Fibroblast of the aortic adventitia (primary cell): ENCODE results near the gene RHBDL2. TPM values are rescaled to one million over a fixed set of nuclear protein-coding genes. Genes with fewer than 3 reads are reported as not detected.

ENCODE experiments used
- DNase-seq: peaks from one replicate; pipeline ENCODE4 v3.0.0-alpha.2; 2010; ENCODE audit warnings: low read depth
- H3K4me3 ChIP-seq: 2 replicates; pipeline ENCODE4 v1.5.1; 2011; ENCODE audit warnings: low read depth, mild to moderate bottlenecking, control low read depth, low read length, moderate library complexity
- CTCF ChIP-seq: IDR thresholded peaks from 2 replicates; pipeline ENCODE4 v1.5.1; 2011; ENCODE audit warnings: mild to moderate bottlenecking, low read length, control low read depth, inconsistent platforms; ENCODE audit not compliant: insufficient read depth
- total RNA-seq: library from RNA; depleted of rRNA; stranded (reverse); fragments of >200 nt; gene quantifications from 2 replicates; pipeline ENCODE4 v1.2.3, GENCODE V29; 2012; ENCODE audit warnings: low replicate concordance

The RHBDL2 gene
- total RNA-seq, 1 donor = 0.81 TPM

DNA sequence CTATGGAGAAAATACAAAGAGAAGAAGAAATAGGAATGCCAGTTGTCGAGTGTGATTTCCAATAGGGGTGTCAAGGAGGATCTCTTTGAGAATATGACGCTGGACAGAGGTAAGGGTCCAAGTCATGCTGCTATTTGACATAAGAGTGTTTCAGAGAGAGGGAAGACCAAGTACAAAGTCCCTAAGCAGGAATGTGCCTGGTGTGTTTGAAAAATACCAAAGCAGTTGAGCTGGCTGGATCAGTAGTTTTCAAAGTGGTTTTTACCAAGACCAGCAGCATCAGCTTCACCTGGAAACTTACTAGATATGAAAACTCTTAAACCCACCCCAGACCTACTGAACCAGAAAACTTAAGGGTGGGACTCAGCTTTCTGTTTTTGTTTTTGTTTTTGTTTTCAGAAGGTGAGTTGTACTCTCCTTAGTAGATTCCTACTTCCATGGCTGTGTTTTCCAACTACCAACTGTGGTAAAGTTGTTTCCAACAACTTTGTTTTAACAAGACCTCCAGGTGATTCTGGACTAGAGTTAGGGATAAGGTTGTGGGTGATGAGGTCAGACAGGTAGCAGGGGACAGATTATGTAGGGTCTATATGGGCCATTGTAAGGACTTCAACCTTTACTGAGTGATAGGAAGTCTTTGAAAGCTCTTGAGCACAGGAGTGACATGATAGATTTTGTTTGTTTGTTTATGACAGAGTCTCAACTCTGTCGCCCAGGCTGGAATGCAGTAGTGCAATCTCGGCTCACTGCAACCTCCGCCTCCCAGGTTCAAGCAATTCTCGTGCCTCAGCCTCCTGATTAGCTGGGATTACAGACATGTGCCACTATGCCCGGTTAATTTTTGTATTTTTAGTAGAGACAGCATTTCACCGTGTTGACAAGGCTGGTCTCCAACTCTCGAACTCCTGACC is 53.0 kb downstream of the RHBDL2 start:
- no peak for TF ChIP-seq CTCF
- no peak for DNase-seq
- no peak overlapping the region for H3K4me3 ChIP-seq

DNA sequence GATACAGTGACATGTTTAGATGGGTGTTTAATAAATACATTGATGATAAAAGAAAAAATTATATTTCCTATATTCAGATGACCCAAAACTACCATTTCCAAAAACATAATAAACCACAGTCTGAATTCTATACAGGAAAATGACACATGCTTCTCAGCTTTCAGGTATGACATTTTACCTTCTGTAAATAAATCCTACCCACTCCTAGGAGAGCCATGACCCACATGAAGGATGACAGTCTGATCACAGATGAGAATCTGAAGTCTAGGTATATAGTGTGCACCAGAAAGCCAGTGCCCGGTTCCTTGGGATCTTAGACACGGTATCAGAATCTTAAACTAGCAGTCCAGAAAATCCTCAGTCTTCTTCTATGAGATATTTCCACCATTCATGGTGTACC is 56.5 kb downstream of the RHBDL2 start:
- no peak overlapping the region for H3K4me3 ChIP-seq
- TF ChIP-seq CTCF = no peak
- no peak for DNase-seq

- no peak within 1 kb of the TSS for H3K4me3 ChIP-seq
- no peak for DNase-seq
- TF ChIP-seq CTCF = no peak
These were observed 60.1 kb downstream of the RHBDL2 start, which contains the start of gene GJA9 for GRCh38 chr1:38881487-38881886. TSS of gene GJA9 (minus strand) at chr1:38881587. CDS start at chr1:38876098, 5,489 bp downstream.

DNA sequence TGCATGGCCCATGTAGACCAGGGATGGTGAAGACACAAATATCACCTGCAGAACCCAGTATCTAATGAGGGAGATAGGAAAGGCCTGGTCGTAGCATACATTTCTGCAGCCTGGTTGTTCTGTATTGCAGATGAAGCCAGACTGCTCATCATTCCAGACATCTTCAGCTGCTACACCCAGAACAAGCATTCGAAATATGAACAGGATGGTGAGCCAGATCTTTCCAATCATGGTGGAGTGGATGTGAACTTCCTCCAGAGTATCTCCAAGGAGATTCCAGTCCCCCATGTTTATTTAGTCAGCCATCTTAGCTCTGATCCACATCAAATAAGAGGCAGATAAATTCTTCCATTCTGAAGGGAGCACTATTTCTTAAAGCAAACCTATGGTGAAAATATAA is 65.8 kb downstream of the RHBDL2 start:
- no peak for DNase-seq
- TF ChIP-seq CTCF = no peak
- H3K4me3 ChIP-seq = no peak overlapping the region

DNA sequence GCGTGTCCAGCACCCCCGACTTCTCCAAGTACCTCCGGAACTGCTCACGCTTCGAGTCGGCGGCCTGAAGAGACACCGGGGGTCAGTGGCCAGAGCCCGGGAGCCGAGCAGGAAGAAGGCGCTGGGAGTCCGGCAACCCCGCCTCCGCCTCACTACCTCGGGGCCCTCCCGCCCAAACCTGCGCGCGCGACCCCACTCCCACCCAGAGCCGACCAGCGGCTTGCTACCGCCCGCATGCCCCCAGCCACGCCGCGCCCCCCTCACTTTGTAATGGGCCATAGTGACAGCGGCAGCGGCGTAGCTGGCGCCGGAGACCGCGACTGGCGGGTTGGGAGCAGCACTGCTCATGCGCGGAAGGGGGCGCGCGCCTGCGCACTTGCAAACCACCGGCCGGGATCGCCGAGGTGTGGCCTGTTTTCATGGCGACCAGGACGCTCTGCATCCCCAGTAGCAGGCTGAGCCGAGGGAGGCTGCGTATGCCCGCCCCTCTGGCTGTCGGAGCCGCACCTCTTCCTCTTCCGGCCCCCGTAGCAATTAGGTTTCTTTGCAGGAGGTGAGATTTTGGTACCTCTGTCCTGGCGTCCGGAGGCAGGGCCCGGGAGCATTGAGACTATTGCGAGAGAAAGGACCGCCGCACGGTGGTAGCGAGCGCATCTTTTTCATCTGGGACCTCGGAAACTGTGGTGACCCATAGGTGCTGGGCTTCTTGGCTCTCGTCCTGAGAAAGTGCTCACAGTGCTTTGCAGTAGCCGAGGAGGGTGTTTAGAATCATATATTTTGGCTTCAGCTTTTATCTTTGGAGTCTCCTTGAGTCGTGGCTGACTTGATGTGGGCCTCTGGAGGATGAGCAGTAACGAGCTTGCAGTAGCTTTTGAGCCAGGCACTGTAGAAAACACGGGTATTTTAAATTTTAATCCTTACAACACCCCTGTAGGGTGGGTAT is 68.3 kb downstream of the RHBDL2 start, which contains the start of gene MYCBP:
MYCBP (minus strand) TSS at position 322 of the 943 bp plus-strand sequence; CDS start at position 279, 43 bp downstream.
- DNase-seq = peak; percentile 94
- H3K4me3 ChIP-seq = peak within 1 kb of the TSS; percentile 77
- peak; percentile 13 for TF ChIP-seq CTCF

GRCh38 chr1:38872401-38873026 is 69.1 kb downstream of the RHBDL2 start:
- peak; percentile 35 for DNase-seq
- no peak for TF ChIP-seq CTCF
- H3K4me3 ChIP-seq = peak overlapping the region; percentile 77
